HEK293 (cell line): Measurements from ENCODE around the gene OBP2B.

Experiments used
- CTCF ChIP-seq: fragments of 450-650 bp; formaldehyde crosslinking; IDR thresholded peaks from 2 replicates; pipeline ENCODE4 v1.5.1; 2016; ENCODE audit warnings: missing biosample characterization, missing genetic modification characterization
- KLF10 ChIP-seq: fragments of 450-650 bp; IDR thresholded peaks from 2 replicates; pipeline ENCODE4 v1.5.1; 2018; ENCODE audit warnings: missing biosample characterization, mild to moderate bottlenecking, missing genetic modification characterization
- YY1 ChIP-seq: fragments of 450-650 bp; formaldehyde crosslinking; IDR thresholded peaks from 2 replicates; pipeline ENCODE4 v1.5.1; 2018; ENCODE audit warnings: missing biosample characterization, missing genetic modification characterization
- ZBTB8A ChIP-seq: fragments of 450-650 bp; formaldehyde crosslinking; IDR thresholded peaks from 2 replicates; pipeline ENCODE4 v1.5.1; 2016; ENCODE audit warnings: missing biosample characterization, missing genetic modification characterization
- ZFP37 ChIP-seq: fragments of 450-650 bp; formaldehyde crosslinking; IDR thresholded peaks from 2 replicates; pipeline ENCODE4 v1.5.1; 2016; ENCODE audit warnings: missing biosample characterization, missing genetic modification characterization
- ZNF121 ChIP-seq: fragments of 450-650 bp; formaldehyde crosslinking; IDR thresholded peaks from 2 replicates; pipeline ENCODE4 v1.5.1; 2016; ENCODE audit warnings: missing biosample characterization, missing genetic modification characterization
- ZNF138 ChIP-seq: fragments of 450-650 bp; formaldehyde crosslinking; IDR thresholded peaks from 2 replicates; pipeline ENCODE4 v1.5.1; 2016; ENCODE audit warnings: missing biosample characterization, missing genetic modification characterization, borderline replicate concordance
- ZNF433 ChIP-seq: fragments of 450-650 bp; formaldehyde crosslinking; IDR thresholded peaks from 2 replicates; pipeline ENCODE4 v1.5.1; 2016; ENCODE audit warnings: missing biosample characterization, missing genetic modification characterization, low read depth
- ZNF561 ChIP-seq: fragments of 450-650 bp; IDR thresholded peaks from 2 replicates; pipeline ENCODE4 v1.5.1; 2018; ENCODE audit warnings: missing biosample characterization, missing genetic modification characterization, borderline replicate concordance
- ZNF610 ChIP-seq: fragments of 450-650 bp; formaldehyde crosslinking; IDR thresholded peaks from 2 replicates; pipeline ENCODE4 v1.5.1; 2016; ENCODE audit warnings: missing biosample characterization, missing genetic modification characterization, borderline replicate concordance
- ZNF76 ChIP-seq: fragments of 450-650 bp; formaldehyde crosslinking; IDR thresholded peaks from 2 replicates; pipeline ENCODE4; 2016; ENCODE audit warnings: low read depth, missing biosample characterization, missing genetic modification characterization, borderline replicate concordance
- ZNF785 ChIP-seq: fragments of 450-650 bp; formaldehyde crosslinking; IDR thresholded peaks from 2 replicates; pipeline ENCODE4 v1.5.1; 2016; ENCODE audit warnings: missing biosample characterization, missing genetic modification characterization
- ZXDB ChIP-seq: fragments of 450-650 bp; formaldehyde crosslinking; IDR thresholded peaks from 2 replicates; pipeline ENCODE4 v1.5.1; 2016; ENCODE audit warnings: missing biosample characterization, missing genetic modification characterization

GRCh38 chr9:133258061-133259015 is 49.3 kb upstream of the OBP2B start:
- TF ChIP-seq ZNF121: no peak
- TF ChIP-seq ZNF76 (tag by site-specific recombination): no peak
- no peak for TF ChIP-seq ZNF433
- no peak for TF ChIP-seq KLF10 (tag by site-specific recombination)
- TF ChIP-seq CTCF: no peak
- no peak for TF ChIP-seq ZFP37 (tag by site-specific recombination)
- no peak for TF ChIP-seq ZNF138 (tag by site-specific recombination)
- no peak for TF ChIP-seq ZXDB (tag by site-specific recombination)
- no peak for TF ChIP-seq ZNF785 (tag by site-specific recombination)
- no peak for TF ChIP-seq ZNF610 (tag by site-specific recombination)
- no peak for TF ChIP-seq ZNF561 (tag by site-specific recombination)
- TF ChIP-seq ZBTB8A (tag by site-specific recombination): no peak
- no peak for TF ChIP-seq YY1 (tag by site-specific recombination)
